ENCODE data around the gene PRR23E. TPM values are rescaled to one million over a fixed set of nuclear protein-coding genes. Genes with fewer than 3 reads are reported as not detected.
A peak's percentile ranks its signal among the peaks of the same experiment; 100 is the strongest.

Gene PRR23E
- total RNA-seq, 6 experiments from 2014 or later = not detected

DNA sequence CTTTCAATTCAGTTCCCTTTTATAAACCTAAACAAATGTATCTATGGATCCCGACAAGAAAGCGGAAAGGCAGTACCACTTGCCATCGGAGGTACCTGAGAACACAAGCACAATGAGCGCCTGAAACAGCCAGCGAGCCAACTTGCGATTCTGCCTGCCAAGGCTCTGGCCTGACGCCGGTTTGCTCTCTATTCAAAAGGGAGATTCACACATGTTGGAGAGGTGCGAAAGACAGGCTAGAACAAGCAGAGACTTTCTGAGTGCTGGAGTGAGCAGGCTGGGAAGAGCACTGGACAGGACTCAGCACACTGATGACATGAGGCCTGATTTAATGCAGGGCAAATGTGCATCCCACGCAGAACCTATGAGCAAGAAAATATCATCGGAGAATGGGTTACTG, 17.7 kb upstream of the PRR23E start:
- H3K27ac ChIP-seq = no peak overlapping the region

GRCh38 chr3:127177226-127177625, 15.7 kb upstream of the PRR23E start:
- Histone ChIP-seq H3K9me3 (no peaks in the 10 kb centered on the region), H3K27ac (no peak overlapping the region), H3K36me3 (no peaks in the 10 kb centered on the region), H3K4me1 (no peaks in the 10 kb centered on the region), H3K27me3 (no peaks in the 10 kb centered on the region), H3K4me3 (no peak overlapping the region)
- peak in 1 of 3 donors; percentile 3 for DNase-seq
- intact Hi-C loops (cut with DNase I) = no loop called here
- WGBS (ENCODE audit: insufficient coverage, low coverage, low lambda C conversion rate, missing lambda C conversion rate) = no CpG with 5 or more reads among the region's 1 CpG
- TF ChIP-seq POLR2A (IDR thresholded peaks at IDR 0.05) = no peak
- TF ChIP-seq, protein P1, sequence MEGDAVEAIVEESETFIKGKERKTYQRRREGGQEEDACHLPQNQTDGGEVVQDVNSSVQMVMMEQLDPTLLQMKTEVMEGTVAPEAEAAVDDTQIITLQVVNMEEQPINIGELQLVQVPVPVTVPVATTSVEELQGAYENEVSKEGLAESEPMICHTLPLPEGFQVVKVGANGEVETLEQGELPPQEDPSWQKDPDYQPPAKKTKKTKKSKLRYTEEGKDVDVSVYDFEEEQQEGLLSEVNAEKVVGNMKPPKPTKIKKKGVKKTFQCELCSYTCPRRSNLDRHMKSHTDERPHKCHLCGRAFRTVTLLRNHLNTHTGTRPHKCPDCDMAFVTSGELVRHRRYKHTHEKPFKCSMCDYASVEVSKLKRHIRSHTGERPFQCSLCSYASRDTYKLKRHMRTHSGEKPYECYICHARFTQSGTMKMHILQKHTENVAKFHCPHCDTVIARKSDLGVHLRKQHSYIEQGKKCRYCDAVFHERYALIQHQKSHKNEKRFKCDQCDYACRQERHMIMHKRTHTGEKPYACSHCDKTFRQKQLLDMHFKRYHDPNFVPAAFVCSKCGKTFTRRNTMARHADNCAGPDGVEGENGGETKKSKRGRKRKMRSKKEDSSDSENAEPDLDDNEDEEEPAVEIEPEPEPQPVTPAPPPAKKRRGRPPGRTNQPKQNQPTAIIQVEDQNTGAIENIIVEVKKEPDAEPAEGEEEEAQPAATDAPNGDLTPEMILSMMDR (IDR thresholded peaks at IDR 0.05) = peak in 1 of 4 donors; percentile 11
- peak in 2 of 4 donors; percentile 18 to 34 for ATAC-seq

More for the DNA sequence above, 17.7 kb upstream of the PRR23E start:
- intact Hi-C loops (cut with DNase I) = no loop called here
- WGBS (ENCODE audit: insufficient coverage, low coverage, low lambda C conversion rate, missing lambda C conversion rate) = 83% methylated on average over 11 of the region's 11 CpGs
- Histone ChIP-seq H3K36me3 (no peaks in the 10 kb centered on the region), H3K9me3 (no peaks in the 10 kb centered on the region), H3K4me1 (no peaks in the 10 kb centered on the region), H3K27me3 (no peaks in the 10 kb centered on the region), H3K4me3 (no peak overlapping the region)
- no peak for ATAC-seq
- no peak for DNase-seq
- TF ChIP-seq, protein P1 (IDR thresholded peaks at IDR 0.05) = no peak
- no peak for TF ChIP-seq POLR2A (IDR thresholded peaks at IDR 0.05)

GRCh38 chr3:127180859-127181258, 12.1 kb upstream of the PRR23E start:
- Histone ChIP-seq H3K4me1 (no peaks in the 10 kb centered on the region), H3K9me3 (no peaks in the 10 kb centered on the region), H3K27ac (no peak overlapping the region), H3K36me3 (no peaks in the 10 kb centered on the region), H3K27me3 (no peaks in the 10 kb centered on the region), H3K4me3 (no peak overlapping the region)
- ATAC-seq (no peak), DNase-seq (peak in 1 of 3 donors; percentile 2)
- intact Hi-C loops (cut with DNase I) = no loop called here
- TF ChIP-seq, protein P1 (IDR thresholded peaks at IDR 0.05) = no peak
- no peak for TF ChIP-seq POLR2A (IDR thresholded peaks at IDR 0.05)
- WGBS (ENCODE audit: insufficient coverage, low coverage, low lambda C conversion rate, missing lambda C conversion rate) = 72% methylated on average over 4 of the region's 6 CpGs

- no peak overlapping the region for H3K27ac ChIP-seq
- no peak for TF ChIP-seq POLR2A (IDR thresholded peaks at IDR 0.05)
- TF ChIP-seq, protein P1 (IDR thresholded peaks at IDR 0.05) = no peak
- ATAC-seq (peak in 1 of 4 donors; percentile 48), DNase-seq (no peak)
- 73% methylated on average over 4 of the region's 7 CpGs for WGBS (ENCODE audit: insufficient coverage, low coverage, low lambda C conversion rate, missing lambda C conversion rate)
- no peaks in the 10 kb centered on the region for H3K9me3 ChIP-seq
- H3K27me3 ChIP-seq = no peaks in the 10 kb centered on the region
- H3K4me1 ChIP-seq = no peaks in the 10 kb centered on the region
- no peak overlapping the region for H3K4me3 ChIP-seq
- intact Hi-C loops (cut with DNase I) = no loop called here
- no peaks in the 10 kb centered on the region for H3K36me3 ChIP-seq
These were observed 10.5 kb upstream of the PRR23E start for GRCh38 chr3:127182431-127182830.
